Fibroblast of skin of scalp (primary cell): ENCODE results near the gene NTHL1.

Experiments
- DNase-seq: peaks from one replicate; pipeline ENCODE4 v3.0.0-alpha.2; 2013

Gene NTHL1

GRCh38 chr16:2007081-2007836 is 40.4 kb downstream of the NTHL1 start:
- DNase-seq, result no peak

- no peak for DNase-seq
Observed at GRCh38 chr16:2006317-2006716, 41.3 kb downstream of the NTHL1 start.

- no peak for DNase-seq
Observed at GRCh38 chr16:2005646-2006045, 42.0 kb downstream of the NTHL1 start.

GRCh38 chr16:2004795-2005517 is 42.7 kb downstream of the NTHL1 start:
- DNase-seq, result no peak

GRCh38 chr16:2003827-2004641 is 43.6 kb downstream of the NTHL1 start:
- DNase-seq, result peak; percentile 85

GRCh38 chr16:2003231-2003826 is 44.3 kb downstream of the NTHL1 start:
- DNase-seq, result no peak

GRCh38 chr16:2002406-2003230 is 45.0 kb downstream of the NTHL1 start:
- DNase-seq, result no peak

GRCh38 chr16:2001456-2002355 is 45.9 kb downstream of the NTHL1 start:
- no peak for DNase-seq

- no peak for DNase-seq
Observed at GRCh38 chr16:2001035-2001434, 46.6 kb downstream of the NTHL1 start.

GRCh38 chr16:1999866-2000514 is 47.6 kb downstream of the NTHL1 start:
- DNase-seq, result no peak

- no peak for DNase-seq
Observed at GRCh38 chr16:1998852-1999801, 48.5 kb downstream of the NTHL1 start.

GRCh38 chr16:1998360-1998835 is 49.2 kb downstream of the NTHL1 start:
- DNase-seq, result no peak

- no peak for DNase-seq
Observed at GRCh38 chr16:1997494-1998359, 49.9 kb downstream of the NTHL1 start.

- DNase-seq, result peak; percentile 20
Observed at GRCh38 chr16:1993731-1994131, 53.9 kb downstream of the NTHL1 start.

- no peak for DNase-seq
Observed at GRCh38 chr16:1992704-1993317, 54.8 kb downstream of the NTHL1 start.

- peak; percentile 94 for DNase-seq
Observed at GRCh38 chr16:1991948-1992703, 55.5 kb downstream of the NTHL1 start.

- DNase-seq, result no peak
Observed at GRCh38 chr16:1991588-1991947, 56.1 kb downstream of the NTHL1 start.
